ENCODE measurements around the gene ZFP91.

The ZFP91 gene

GRCh38 chr11:58591659-58592058 is 12.8 kb downstream of the ZFP91 start:
- DNase-seq: no peak

GRCh38 chr11:58592760-58593472 is 14.1 kb downstream of the ZFP91 start:
- no peak for DNase-seq

- no peak for DNase-seq
These were observed 16.0 kb downstream of the ZFP91 start for GRCh38 chr11:58594826-58595225.

GRCh38 chr11:58596621-58597020 is 17.8 kb downstream of the ZFP91 start:
- DNase-seq: no peak

GRCh38 chr11:58597486-58598144 is 18.8 kb downstream of the ZFP91 start:
- no peak for DNase-seq

- no peak for DNase-seq
These were observed 21.6 kb downstream of the ZFP91 start for GRCh38 chr11:58600510-58600909.

GRCh38 chr11:58606930-58607714 is 28.3 kb downstream of the ZFP91 start:
- DNase-seq: no peak

- DNase-seq: no peak
These were observed 29.5 kb downstream of the ZFP91 start for GRCh38 chr11:58608331-58608730.

- no peak for DNase-seq
These were observed 30.9 kb downstream of the ZFP91 start for GRCh38 chr11:58609723-58610122.

GRCh38 chr11:58613228-58613627 is 34.4 kb downstream of the ZFP91 start:
- DNase-seq: no peak

- DNase-seq: no peak
These were observed 36.7 kb downstream of the ZFP91 start for GRCh38 chr11:58615559-58615958.

- no peak for DNase-seq
These were observed 37.7 kb downstream of the ZFP91 start for GRCh38 chr11:58616594-58616993.

GRCh38 chr11:58617976-58618557 is 39.2 kb downstream of the ZFP91 start:
- DNase-seq: no peak

- DNase-seq: no peak
These were observed 42.9 kb downstream of the ZFP91 start for GRCh38 chr11:58621586-58622262.

- DNase-seq: no peak
These were observed 43.5 kb downstream of the ZFP91 start, which contains the start of gene CNTF for GRCh38 chr11:58622344-58622743. TSS of gene CNTF (plus strand) at chr11:58622665. CDS start at chr11:58622753, 88 bp downstream.

- DNase-seq: no peak
These were observed 46.2 kb downstream of the ZFP91 start for GRCh38 chr11:58625086-58625485.

- DNase-seq: no peak
These were observed 47.1 kb downstream of the ZFP91 start for GRCh38 chr11:58625826-58626460.

- DNase-seq: no peak
These were observed 48.1 kb downstream of the ZFP91 start for GRCh38 chr11:58626934-58627483.

GRCh38 chr11:58628446-58628845 is 49.6 kb downstream of the ZFP91 start:
- DNase-seq: no peak

GRCh38 chr11:58629857-58630256 is 51.0 kb downstream of the ZFP91 start:
- no peak for DNase-seq

- DNase-seq: no peak
These were observed 52.5 kb downstream of the ZFP91 start for GRCh38 chr11:58631378-58631777.

GRCh38 chr11:58632510-58632909 is 53.6 kb downstream of the ZFP91 start:
- no peak for DNase-seq

Data from retina (tissue), 1 donor.